PC-3 (cell line): Measurements from ENCODE around the gene ALKBH2. TPM values are rescaled to one million over a fixed set of nuclear protein-coding genes. Genes with fewer than 3 reads are reported as not detected.

Source experiments
- ATAC-seq: fragments of 200-7000 bp; cut with Tn5 transposase; 2 replicates; pipeline ENCODE4 v1.9.1; 2020; ENCODE audit warnings: mild to moderate bottlenecking, moderate library complexity
- BruUV-seq: library from RNA; stranded (reverse); fragments of 400-500 nt; replicated peaks from 2 replicates; lab custom pipeline; 2021; lab: Mats Ljungman, UMichigan
- CTCF ChIA-PET: fragments of 300-600 bp; sonication (Branson Sonifier 250); formaldehyde crosslinking; loops from one replicate; lab custom pipeline; 2022; ENCODE audit warnings: antibody characterized with exemption; lab: Charles Lee
- POLR2A ChIA-PET: fragments of 300-600 bp; sonication (Branson Sonifier 250); formaldehyde crosslinking; loops from one replicate; lab custom pipeline; 2022; ENCODE audit warnings: antibody characterized with exemption; ENCODE audit not compliant: unreplicated experiment; lab: Charles Lee
- DNase-seq: peaks from one replicate; pipeline ENCODE4 v3.0.0-alpha.2; 2015
- H2AFZ ChIP-seq: fragments of 300-600 bp; sonication (generic); 2 replicates; pipeline ENCODE4 v1.6.0; 2016; ENCODE audit warnings: antibody characterized with exemption, low read length
- H3F3A ChIP-seq: fragments of 300-600 bp; sonication (generic); one replicate; pipeline ENCODE4 v1.6.0; 2017; ENCODE audit warnings: antibody characterized with exemption, low read length, control low read depth, mild to moderate bottlenecking; ENCODE audit not compliant: unreplicated experiment
- H3K27ac ChIP-seq: fragments of 300-600 bp; sonication (generic); 2 replicates; pipeline ENCODE4 v1.5.1; 2016; ENCODE audit warnings: mild to moderate bottlenecking, low read length
- H3K27me3 ChIP-seq: fragments of 300-600 bp; sonication (generic); 2 replicates; pipeline ENCODE4 v1.6.1; 2016; ENCODE audit warnings: low read length, mixed read lengths
- H3K36me3 ChIP-seq: fragments of 300-600 bp; sonication (generic); 2 replicates; pipeline ENCODE4 v1.6.1; 2016; ENCODE audit warnings: low read depth, mixed run types, low read length, mixed read lengths
- H3K4me1 ChIP-seq: fragments of 300-600 bp; sonication (generic); 2 replicates; pipeline ENCODE4 v1.5.1; 2016; ENCODE audit warnings: low read length; ENCODE audit not compliant: insufficient read depth
- H3K4me2 ChIP-seq: fragments of 300-600 bp; sonication (generic); 2 replicates; pipeline ENCODE4 v1.6.0; 2016; ENCODE audit warnings: low read length
- H3K4me3 ChIP-seq: fragments of 300-600 bp; sonication (generic); 2 replicates; pipeline ENCODE4 v1.5.1; 2016; ENCODE audit warnings: mild to moderate bottlenecking, low read length, mixed read lengths
- H3K79me2 ChIP-seq: fragments of 300-600 bp; sonication (generic); 2 replicates; pipeline ENCODE4 v1.6.1; 2017; ENCODE audit warnings: low read length, mixed read lengths
- H3K9ac ChIP-seq: fragments of 300-600 bp; sonication (generic); 2 replicates; pipeline ENCODE4 v1.6.0; 2016; ENCODE audit warnings: mild to moderate bottlenecking, low read length
- H3K9me2 ChIP-seq: fragments of 300-600 bp; sonication (generic); replicated peaks from 2 replicates; pipeline ENCODE4 v1.6.1; 2016; ENCODE audit warnings: mixed run types, low read length, mixed read lengths
- H3K9me3 ChIP-seq: fragments of 300-600 bp; sonication (generic); 2 replicates; pipeline ENCODE4 v1.6.1; 2016; ENCODE audit warnings: low read length, mixed read lengths
- H4K20me1 ChIP-seq: fragments of 300-600 bp; sonication (generic); 2 replicates; pipeline ENCODE4 v1.6.1; 2016; ENCODE audit warnings: low read length, mixed read lengths
- CTCF ChIP-seq: fragments of 300-600 bp; sonication (generic); conservative IDR thresholded peaks from 2 replicates; pipeline ENCODE4 v1.5.1; 2017; ENCODE audit warnings: antibody characterized with exemption, low read depth, mild to moderate bottlenecking, low read length
- EZH2 ChIP-seq: fragments of 300-600 bp; sonication (generic); IDR thresholded peaks from one replicate; pipeline ENCODE4 v1.6.1; 2017; ENCODE audit warnings: antibody characterized with exemption, mild to moderate bottlenecking, low read length; ENCODE audit not compliant: unreplicated experiment
- EZH2phosphoT487 ChIP-seq: fragments of 300-600 bp; sonication (generic); IDR thresholded peaks from 2 replicates; pipeline ENCODE4 v1.6.1; 2018; ENCODE audit warnings: mild to moderate bottlenecking, antibody characterized with exemption, low read length, borderline replicate concordance
- intact Hi-C: fragments of 100-400 bp; cut with micrococcal nuclease; formaldehyde crosslinking; loops from 2 replicates; pipeline ENCODE4 v1.9.0; 2023
- total RNA-seq: library from RNA; depleted of rRNA; stranded (reverse); fragments of >200 nt; gene quantifications from 2 replicates; pipeline ENCODE4 v1.2.3, GENCODE V29; 2014

The ALKBH2 gene
- total RNA-seq, 1 experiment from 2014 or later, result 74.0 TPM

GRCh38 chr12:109102491-109102890 is 9.2 kb upstream of the ALKBH2 start:
- peaks cover 28% of the 10 kb centered on the region for H3K79me2 ChIP-seq
- H3K9ac ChIP-seq, result no peak overlapping the region
- H3K9me3 ChIP-seq, result no peaks in the 10 kb centered on the region
- H3K27ac ChIP-seq, result no peak overlapping the region
- no peaks in the 10 kb centered on the region for H3K9me2 ChIP-seq
- no peaks in the 10 kb centered on the region for H3F3A ChIP-seq
- peaks cover 49% of the 10 kb centered on the region for H3K36me3 ChIP-seq
- intact Hi-C loops, result no loop called here
- peaks cover 3% of the 10 kb centered on the region; the same call in 1 of the 2 replicates for H3K4me1 ChIP-seq
- no peak overlapping the region for H2AFZ ChIP-seq
- POLR2A ChIA-PET, result no interaction called here
- H3K4me3 ChIP-seq, result no peak overlapping the region
- H4K20me1 ChIP-seq, result peaks cover 22% of the 10 kb centered on the region
- ATAC-seq, result no peak
- H3K4me2 ChIP-seq, result no peak overlapping the region
- BruUV-seq, result no TSS peak
- H3K27me3 ChIP-seq, result no peaks in the 10 kb centered on the region
- TF ChIP-seq EZH2phosphoT487, result no peak
- TF ChIP-seq CTCF, result no peak
- no peak for TF ChIP-seq EZH2
- no peak for DNase-seq
- CTCF ChIA-PET, result no interaction called here

GRCh38 chr12:109100741-109101140 is 7.5 kb upstream of the ALKBH2 start:
- no peak overlapping the region for H3K4me2 ChIP-seq
- intact Hi-C loops, result no loop called here
- no peaks in the 10 kb centered on the region for H3K27me3 ChIP-seq
- ChIA-PET CTCF (no interaction called here), POLR2A (interaction anchor here (0.6 kb wide), 1 partner anchor 12 kb away, joined by 3 read pairs; no protein-coding TSS in a partner anchor)
- ATAC-seq (no peak), DNase-seq (no peak)
- H3F3A ChIP-seq, result no peaks in the 10 kb centered on the region
- no peaks in the 10 kb centered on the region for H3K9me2 ChIP-seq
- no peak overlapping the region for H3K27ac ChIP-seq
- no peak for TF ChIP-seq EZH2
- no peak for TF ChIP-seq CTCF
- no peak for TF ChIP-seq EZH2phosphoT487
- peaks cover 42% of the 10 kb centered on the region for H3K36me3 ChIP-seq
- H3K9me3 ChIP-seq, result no peaks in the 10 kb centered on the region
- H3K4me1 ChIP-seq, result peaks cover 7% of the 10 kb centered on the region; the same call in 1 of the 2 replicates
- H3K79me2 ChIP-seq, result peaks cover 28% of the 10 kb centered on the region
- H2AFZ ChIP-seq, result no peak overlapping the region
- no peak overlapping the region for H3K4me3 ChIP-seq
- H3K9ac ChIP-seq, result no peak overlapping the region
- BruUV-seq, result no TSS peak
- peaks cover 22% of the 10 kb centered on the region for H4K20me1 ChIP-seq

GRCh38 chr12:109099431-109100020 is 6.3 kb upstream of the ALKBH2 start:
- ChIA-PET POLR2A (no interaction called here), CTCF (interaction anchor here (1.5 kb wide), 1 partner anchor 12 kb away, joined by 4 read pairs; no protein-coding TSS in a partner anchor)
- H3K9ac ChIP-seq, result no peak overlapping the region; the same call in 1 of the 2 replicates
- H3K4me1 ChIP-seq, result peaks cover 7% of the 10 kb centered on the region; the same call in 1 of the 2 replicates
- TF ChIP-seq EZH2 (no peak), EZH2phosphoT487 (no peak), CTCF (no peak)
- no peaks in the 10 kb centered on the region for H3K9me2 ChIP-seq
- no peaks in the 10 kb centered on the region for H3F3A ChIP-seq
- H3K27me3 ChIP-seq, result no peaks in the 10 kb centered on the region
- H4K20me1 ChIP-seq, result peaks cover 22% of the 10 kb centered on the region
- intact Hi-C loops, result loop anchor here (10.0 kb wide), 1 partner anchor 365 kb away; the partner anchor contains the start of gene CORO1C
- no peak overlapping the region for H2AFZ ChIP-seq
- peaks cover 28% of the 10 kb centered on the region for H3K79me2 ChIP-seq
- peaks cover 34% of the 10 kb centered on the region for H3K36me3 ChIP-seq
- H3K4me3 ChIP-seq, result peak overlapping the region; percentile 83
- H3K27ac ChIP-seq, result no peak overlapping the region
- peak overlapping the region; percentile 95 for H3K4me2 ChIP-seq
- BruUV-seq, result no TSS peak
- no peaks in the 10 kb centered on the region for H3K9me3 ChIP-seq
- no peak for DNase-seq
- no peak for ATAC-seq
